Endodermal cell (in vitro differentiated cells): ENCODE measurements around the gene MRPL24. TPM values are rescaled to one million over a fixed set of nuclear protein-coding genes. Genes with fewer than 3 reads are reported as not detected.
"Not testable (repeated sequence)": the region's sequence is repeated elsewhere in the genome, so short reads cannot be mapped to it uniquely, and the experiment has no call there.

Experiments
- DNase-seq: peaks from one replicate; pipeline ENCODE4 v3.0.0-alpha.2; 2017
- H3K27ac ChIP-seq: 2 replicates; pipeline ENCODE4 v1.5.1; 2013; ENCODE audit warnings: mild to moderate bottlenecking, low read depth, low read length, moderate library complexity
- H3K27me3 ChIP-seq: 2 replicates; pipeline ENCODE4 v1.6.1; 2013; ENCODE audit warnings: mild to moderate bottlenecking, low read length, moderate library complexity; ENCODE audit not compliant: insufficient read depth, control insufficient read depth, poor library complexity, severe bottlenecking
- H3K36me3 ChIP-seq: 2 replicates; pipeline ENCODE4 v1.7.0; 2013; ENCODE audit warnings: mild to moderate bottlenecking, low read length, moderate library complexity; ENCODE audit not compliant: control insufficient read depth, insufficient read depth
- H3K4me1 ChIP-seq: one replicate; pipeline ENCODE4 v1.7.0; 2013; ENCODE audit warnings: low read length; ENCODE audit not compliant: control insufficient read depth, insufficient read depth
- H3K4me3 ChIP-seq: 2 replicates; pipeline ENCODE4 v1.5.1; 2013; ENCODE audit warnings: mild to moderate bottlenecking, low read length, moderate library complexity
- H3K9ac ChIP-seq: 2 replicates; pipeline ENCODE4 v1.6.1; 2013; ENCODE audit warnings: mild to moderate bottlenecking, low read length, moderate library complexity; ENCODE audit not compliant: poor library complexity, severe bottlenecking; ENCODE audit errors: extremely low read depth
- H3K9me3 ChIP-seq: 2 replicates; pipeline ENCODE4 v1.6.1; 2013; ENCODE audit warnings: mild to moderate bottlenecking, low read length, moderate library complexity; ENCODE audit not compliant: control insufficient read depth
- H3K27ac Mint-ChIP-seq: 2 replicates; pipeline ENCODE4 v1.8.0; 2020; ENCODE audit warnings: mixed read lengths
- H3K27me3 Mint-ChIP-seq: 2 replicates; pipeline ENCODE4 v1.8.0; 2021; ENCODE audit warnings: mild to moderate bottlenecking, mixed read lengths; ENCODE audit not compliant: insufficient read depth
- H3K36me3 Mint-ChIP-seq: 2 replicates; pipeline ENCODE4 v1.8.0; 2020; ENCODE audit warnings: low read depth, mixed read lengths
- H3K4me1 Mint-ChIP-seq: 2 replicates; pipeline ENCODE4 v1.8.0; 2020; ENCODE audit warnings: mixed read lengths
- H3K4me3 Mint-ChIP-seq: 2 replicates; pipeline ENCODE4 v1.8.0; 2020; ENCODE audit warnings: mild to moderate bottlenecking, moderate library complexity, mixed read lengths
- H3K9me3 Mint-ChIP-seq: 2 replicates; pipeline ENCODE4 v1.8.0; 2020; ENCODE audit warnings: mild to moderate bottlenecking, mixed read lengths
- CTCF ChIP-seq: fragments of 200-600 bp; sonication (generic); conservative IDR thresholded peaks from 2 replicates; pipeline ENCODE4 v1.5.0; 2021; ENCODE audit warnings: antibody characterized with exemption, mild to moderate bottlenecking
- WGBS, 2 experiments: methylation state at CpG; one replicate each; pipeline versions ENCODE4 v1.1.5 to v1.1.7; 2013; ENCODE audit warnings: missing lambda C conversion rate in 2 of 2, mixed read lengths in 1 of 2; ENCODE audit not compliant: insufficient coverage in 1 of 2, insufficient read length in 1 of 2; 5-methylcytosine and 5-hydroxymethylcytosine counted together
- total RNA-seq, 2 donors: library from RNA; stranded (reverse); fragmentation: NEBNext Ultra II Directional in 1 of 2; extraction: Animal tissue kit (Norgen Biotek cat#: 25700) in 1 of 2; gene quantifications; 2 replicates in 1 of 2; 3 replicates in 1 of 2; pipeline ENCODE4 v1.2.1, GENCODE V29; 2021

The MRPL24 gene
- total RNA-seq, 2 donors from 2014 or later = 32.2 to 35.5 TPM

DNA sequence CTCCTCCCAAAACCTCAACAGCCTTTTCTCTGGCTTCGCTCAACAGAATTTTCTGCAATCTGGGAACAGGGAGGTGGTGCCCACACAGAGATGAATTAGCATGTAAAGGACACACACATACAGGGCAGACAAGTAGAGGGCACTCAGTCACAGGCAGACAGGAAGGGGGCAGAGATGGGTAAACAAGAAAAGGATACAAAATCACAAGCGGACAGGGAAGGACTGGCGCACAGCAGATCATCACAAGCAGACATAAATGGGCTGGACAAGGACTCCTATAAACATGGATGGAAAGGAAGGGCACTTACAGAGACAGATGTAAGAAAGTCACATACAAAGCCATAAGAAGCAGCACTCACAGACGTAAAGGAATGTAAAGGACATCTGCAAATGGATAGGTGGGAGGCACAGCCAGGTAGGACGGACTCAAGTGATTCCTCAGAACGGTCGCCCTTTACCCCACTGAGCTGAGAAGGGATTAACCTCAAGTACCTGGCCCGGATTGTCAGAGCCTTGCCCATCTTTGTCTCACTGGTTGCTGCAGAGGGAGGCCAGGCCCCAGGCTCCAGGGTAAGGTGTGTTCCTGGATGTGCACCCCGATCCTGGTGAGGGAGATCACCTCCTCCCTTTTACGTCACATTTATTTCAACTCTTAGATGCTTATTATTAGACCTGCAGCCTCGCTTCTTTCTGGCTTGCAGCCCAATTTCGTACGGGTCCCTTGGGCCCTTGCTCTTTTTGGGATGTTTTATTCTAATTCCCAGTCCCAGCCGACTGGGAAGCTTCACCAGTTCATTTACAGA is 25.6 kb upstream of the MRPL24 start:
- 45 to 58% methylated on average over 12 to 14 of the region's 14 CpGs for WGBS, 2 experiments
- H3K4me1 ChIP-seq = peaks cover 3% of the 10 kb centered on the region
- H3K4me1 Mint-ChIP-seq = peaks cover 30% of the 10 kb centered on the region
- peaks cover 17% of the 10 kb centered on the region for H3K36me3 Mint-ChIP-seq
- no peak overlapping the region for H3K27ac Mint-ChIP-seq
- DNase-seq = peak; percentile 68
- H3K4me3 ChIP-seq = peak overlapping the region; percentile 95
- H3K4me3 Mint-ChIP-seq = no peak overlapping the region
- H3K27ac ChIP-seq = peak overlapping the region; percentile 5
- no peaks in the 10 kb centered on the region for H3K9me3 ChIP-seq
- no peaks in the 10 kb centered on the region for H3K27me3 ChIP-seq
- H3K9ac ChIP-seq = peak overlapping the region; percentile 16
- TF ChIP-seq CTCF = no peak
- H3K9me3 Mint-ChIP-seq = no peaks in the 10 kb centered on the region
- H3K36me3 ChIP-seq = peaks cover 17% of the 10 kb centered on the region
- no peaks in the 10 kb centered on the region for H3K27me3 Mint-ChIP-seq

DNA sequence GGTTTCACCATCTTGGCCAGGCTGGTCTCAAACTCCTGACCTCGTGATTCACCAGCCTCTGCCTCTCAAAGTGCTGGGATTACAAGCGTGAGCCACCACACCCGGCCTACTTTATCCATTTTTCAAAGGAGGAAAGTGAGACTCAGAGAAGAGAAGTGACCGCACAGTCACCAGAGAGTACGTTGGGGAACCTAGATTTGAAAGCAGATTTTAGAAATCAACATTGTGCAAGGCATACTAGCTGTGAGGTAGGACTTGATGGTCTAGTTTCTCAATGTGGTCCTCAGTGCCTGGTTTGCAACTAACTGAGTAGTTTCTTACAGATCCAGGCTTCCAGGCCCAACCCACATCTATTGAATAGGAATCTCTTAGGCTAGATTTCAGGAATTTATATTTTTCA is 24.8 kb upstream of the MRPL24 start:
- no peak overlapping the region for H3K27ac ChIP-seq
- no peak overlapping the region for H3K4me3 Mint-ChIP-seq
- peak overlapping the region; percentile 95 for H3K4me3 ChIP-seq

DNA sequence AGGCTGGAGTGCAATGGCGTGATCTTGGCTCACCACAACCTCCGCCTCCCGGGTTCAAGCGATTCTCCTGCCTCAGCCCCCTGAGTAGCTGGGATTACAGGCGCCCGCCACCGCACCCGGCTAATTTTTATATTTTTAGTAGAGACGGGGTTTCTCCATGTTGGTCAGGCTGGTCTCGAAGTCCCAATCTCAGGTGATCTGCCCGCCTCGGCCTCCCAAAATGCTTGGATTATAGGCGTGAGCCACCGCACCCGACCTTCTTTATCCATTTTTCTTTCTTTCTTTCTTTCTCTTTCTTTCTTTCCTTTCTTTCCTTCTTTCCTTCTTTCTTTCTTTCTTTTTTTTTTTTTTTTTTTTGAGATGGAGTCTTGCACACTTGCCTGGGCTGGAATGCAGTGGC is 24.2 kb upstream of the MRPL24 start:
- H3K4me3 Mint-ChIP-seq, H3K9ac ChIP-seq, H3K36me3 ChIP-seq, H3K9me3 ChIP-seq, H3K27me3 Mint-ChIP-seq, H3K4me3 ChIP-seq, DNase-seq, H3K9me3 Mint-ChIP-seq, H3K4me1 ChIP-seq, H3K27ac Mint-ChIP-seq, H3K27ac ChIP-seq, H3K27me3 ChIP-seq, H3K36me3 Mint-ChIP-seq: not testable (repeated sequence)
- H3K4me1 Mint-ChIP-seq = peaks cover 25% of the 10 kb centered on the region
- 93 to 100% methylated on average over 5 to 15 of the region's 15 CpGs for WGBS, 2 experiments

More for the DNA sequence above, 24.8 kb upstream of the MRPL24 start:
- Mint-ChIP-seq H3K9me3 (no peaks in the 10 kb centered on the region), H3K27ac (no peak overlapping the region), H3K4me1 (peaks cover 23% of the 10 kb centered on the region), H3K27me3 (no peaks in the 10 kb centered on the region), H3K36me3 (peaks cover 9% of the 10 kb centered on the region)
- Histone ChIP-seq H3K9me3 (no peaks in the 10 kb centered on the region), H3K36me3 (peaks cover 9% of the 10 kb centered on the region), H3K4me1 (peaks cover 3% of the 10 kb centered on the region), H3K9ac (no peak overlapping the region), H3K27me3 (no peaks in the 10 kb centered on the region)
- no peak for DNase-seq
- WGBS, 2 experiments = 96 to 100% methylated on average over 5 of the region's 5 CpGs
- no peak for TF ChIP-seq CTCF
